IPS-15b (cell line): ENCODE data around the gene THADA.

Source experiments
- H3K27me3 ChIP-seq: one replicate; pipeline ENCODE4 v1.6.1; 2013; ENCODE audit warnings: low read length; ENCODE audit not compliant: control insufficient read depth, insufficient read depth
- H3K36me3 ChIP-seq: one replicate; pipeline ENCODE4 v1.6.1; 2013; ENCODE audit warnings: low read length; ENCODE audit not compliant: control insufficient read depth, insufficient read depth
- H3K4me1 ChIP-seq: one replicate; pipeline ENCODE4 v1.6.1; 2013; ENCODE audit warnings: mild to moderate bottlenecking, low read length; ENCODE audit not compliant: control insufficient read depth, insufficient read depth
- H3K4me3 ChIP-seq: one replicate; pipeline ENCODE4 v1.5.1; 2013; ENCODE audit warnings: low read depth, low read length
- H3K9ac ChIP-seq: one replicate; pipeline ENCODE4 v1.6.1; 2013; ENCODE audit warnings: low read depth, mild to moderate bottlenecking, low read length
- H3K9me3 ChIP-seq: one replicate; pipeline ENCODE4 v1.6.1; 2013; ENCODE audit warnings: mild to moderate bottlenecking, low read length; ENCODE audit not compliant: control insufficient read depth, insufficient read depth

Gene THADA

DNA sequence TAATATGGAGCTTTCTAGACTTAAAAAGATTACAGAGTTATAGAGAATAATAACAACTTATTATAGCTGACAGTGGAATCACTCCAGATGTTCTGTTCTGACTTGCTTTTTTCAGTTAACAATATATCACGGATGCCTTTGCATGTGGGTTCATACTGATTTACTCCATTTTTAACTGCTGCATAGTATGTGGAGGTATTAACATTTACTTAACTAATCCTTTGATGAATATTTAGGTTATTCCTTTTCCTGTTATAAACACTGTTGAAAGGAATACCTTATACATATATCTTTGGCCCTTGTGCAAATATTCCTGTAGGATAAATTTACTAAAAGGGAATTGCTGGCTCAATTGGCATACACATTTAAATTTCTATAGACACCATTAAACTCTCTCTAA, 336.3 kb downstream of the THADA start:
- Histone ChIP-seq H3K4me1 (no peaks in the 10 kb centered on the region), H3K27me3 (no peaks in the 10 kb centered on the region), H3K4me3 (no peak overlapping the region), H3K36me3 (no peaks in the 10 kb centered on the region), H3K9ac (no peak overlapping the region), H3K9me3 (no peaks in the 10 kb centered on the region)

DNA sequence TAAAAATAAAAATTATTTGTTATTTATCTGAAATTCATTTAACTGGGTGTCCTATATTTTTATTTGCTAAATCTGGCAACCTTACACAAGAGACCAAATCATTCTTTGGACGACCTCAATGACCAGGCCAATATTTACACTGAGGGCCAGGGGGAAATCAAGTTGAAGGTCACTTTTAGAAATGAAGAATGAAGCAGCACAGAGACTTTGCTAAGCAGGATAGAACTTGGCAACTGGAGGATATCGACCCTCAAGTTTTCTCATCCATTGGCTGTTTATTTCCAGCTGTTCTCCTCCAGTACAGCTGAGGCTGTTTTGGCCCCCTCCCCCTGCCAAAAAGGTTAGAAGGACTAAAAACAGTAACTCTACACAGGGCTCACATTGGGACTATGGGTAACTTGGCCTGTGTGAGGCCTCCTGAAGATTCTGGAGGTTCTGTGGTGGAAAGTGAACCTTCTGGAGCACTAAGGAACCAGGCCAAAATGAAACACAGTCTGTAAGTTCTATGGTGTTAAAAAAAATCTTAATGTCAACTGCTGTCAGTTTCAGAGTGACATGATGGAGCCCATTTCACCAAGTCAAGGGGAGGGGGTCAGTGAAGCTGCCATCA, 337.2 kb downstream of the THADA start:
- H3K9me3 ChIP-seq: no peaks in the 10 kb centered on the region
- no peak overlapping the region for H3K4me3 ChIP-seq
- no peaks in the 10 kb centered on the region for H3K4me1 ChIP-seq
- no peaks in the 10 kb centered on the region for H3K36me3 ChIP-seq
- no peak overlapping the region for H3K9ac ChIP-seq
- no peaks in the 10 kb centered on the region for H3K27me3 ChIP-seq

DNA sequence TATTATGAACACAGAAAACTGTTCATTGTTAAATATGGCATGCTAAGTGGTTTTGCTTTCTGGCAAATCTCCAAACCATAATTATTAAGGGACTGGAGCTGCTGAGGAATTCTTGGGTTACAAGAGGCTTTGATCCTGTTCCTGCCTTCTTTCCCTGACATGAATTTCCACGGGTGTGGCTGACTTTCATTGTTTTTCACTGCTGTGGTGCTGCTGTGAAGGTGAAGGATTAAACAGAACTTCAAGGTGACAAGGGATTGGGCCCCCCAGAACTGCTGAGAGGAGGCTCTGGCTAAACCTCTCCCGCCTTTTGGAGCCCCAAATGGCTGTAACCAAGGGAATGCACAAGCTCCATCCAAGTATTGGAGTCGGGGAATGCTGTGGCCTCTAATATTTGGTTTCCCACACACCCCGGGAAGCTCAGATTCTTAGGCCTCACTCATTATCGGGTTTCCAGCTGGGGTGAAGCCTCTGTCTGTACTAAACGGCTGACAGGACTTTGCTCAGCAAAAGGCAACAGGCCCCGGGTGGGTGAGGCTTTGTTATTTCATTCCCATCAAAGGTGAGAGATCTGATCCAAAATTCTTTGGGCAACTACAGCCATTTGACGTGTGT, 340.4 kb downstream of the THADA start:
- Histone ChIP-seq H3K9me3 (no peaks in the 10 kb centered on the region), H3K9ac (no peak overlapping the region), H3K4me3 (no peak overlapping the region), H3K4me1 (no peaks in the 10 kb centered on the region), H3K27me3 (no peaks in the 10 kb centered on the region), H3K36me3 (no peaks in the 10 kb centered on the region)

DNA sequence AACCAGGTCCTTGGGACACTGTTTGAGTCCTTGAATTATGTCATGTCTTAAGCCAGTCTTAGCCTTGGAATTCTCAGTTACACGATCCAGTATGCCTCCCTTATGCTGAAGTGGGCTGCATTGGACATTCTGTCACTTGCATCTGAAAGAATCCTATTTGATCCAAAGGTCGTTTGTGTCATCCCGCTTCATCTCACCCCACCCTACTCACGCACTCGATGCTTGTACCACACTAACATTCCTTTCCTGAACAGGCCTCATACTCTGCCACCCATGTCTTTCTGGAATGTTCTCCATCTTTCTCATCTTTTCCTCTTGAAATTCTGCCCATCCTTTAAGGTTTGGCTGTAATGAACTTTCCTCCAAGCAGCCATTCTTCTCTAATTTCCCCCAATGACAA, 341.5 kb downstream of the THADA start:
- no peak overlapping the region for H3K4me3 ChIP-seq
- H3K9me3 ChIP-seq: no peaks in the 10 kb centered on the region
- no peaks in the 10 kb centered on the region for H3K27me3 ChIP-seq
- no peaks in the 10 kb centered on the region for H3K36me3 ChIP-seq
- no peak overlapping the region for H3K9ac ChIP-seq
- H3K4me1 ChIP-seq: no peaks in the 10 kb centered on the region

DNA sequence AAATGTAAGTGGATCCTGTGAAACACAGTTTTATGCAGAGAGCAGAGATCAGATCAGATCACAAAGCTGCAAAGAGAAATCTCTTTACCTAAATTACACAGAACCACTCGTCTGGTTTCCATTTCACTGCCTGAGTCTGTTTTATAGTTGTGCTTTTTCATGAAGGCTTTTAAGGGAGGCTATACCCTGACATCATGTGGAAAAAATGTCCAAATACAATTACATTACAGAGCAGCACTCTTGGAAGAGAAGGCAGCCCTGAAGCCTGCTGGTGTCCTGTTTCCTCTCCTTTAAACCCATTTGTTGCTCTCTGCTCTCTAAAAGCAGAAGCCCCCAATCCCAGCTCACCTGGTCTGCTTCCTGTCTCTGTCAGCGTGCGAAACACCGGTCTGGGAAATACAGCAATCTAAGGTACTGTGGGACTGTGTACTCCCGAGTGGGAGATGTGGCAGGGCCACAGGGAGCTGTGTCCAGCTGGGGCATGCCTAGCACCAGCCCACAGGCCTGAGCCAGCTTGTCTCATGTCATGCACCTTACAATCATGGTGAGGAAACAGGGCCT, 344.6 kb downstream of the THADA start:
- Histone ChIP-seq H3K27me3 (no peaks in the 10 kb centered on the region), H3K4me1 (no peaks in the 10 kb centered on the region), H3K4me3 (no peak overlapping the region), H3K36me3 (no peaks in the 10 kb centered on the region), H3K9ac (no peak overlapping the region), H3K9me3 (no peaks in the 10 kb centered on the region)

DNA sequence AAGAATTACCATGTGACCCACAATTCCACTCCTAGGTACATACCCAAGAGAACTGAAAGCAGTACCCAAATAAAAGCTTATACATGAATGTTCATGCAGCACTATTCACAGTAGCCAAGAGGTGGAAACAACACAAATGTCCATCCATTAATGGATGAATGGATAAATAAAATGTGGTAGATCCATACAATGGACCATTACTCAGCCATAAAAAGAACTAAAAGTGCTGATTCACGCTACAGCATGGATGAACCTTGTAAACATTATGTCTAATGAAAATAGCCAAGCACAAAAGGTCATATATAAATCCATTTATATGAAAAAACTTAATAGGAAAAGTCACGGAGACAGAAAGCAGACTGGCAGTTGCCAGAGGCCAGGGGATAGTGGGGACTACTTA, 345.8 kb downstream of the THADA start:
- Histone ChIP-seq H3K9ac (no peak overlapping the region), H3K9me3 (no peaks in the 10 kb centered on the region), H3K27me3 (no peaks in the 10 kb centered on the region), H3K4me3 (no peak overlapping the region), H3K36me3 (no peaks in the 10 kb centered on the region), H3K4me1 (no peaks in the 10 kb centered on the region)

DNA sequence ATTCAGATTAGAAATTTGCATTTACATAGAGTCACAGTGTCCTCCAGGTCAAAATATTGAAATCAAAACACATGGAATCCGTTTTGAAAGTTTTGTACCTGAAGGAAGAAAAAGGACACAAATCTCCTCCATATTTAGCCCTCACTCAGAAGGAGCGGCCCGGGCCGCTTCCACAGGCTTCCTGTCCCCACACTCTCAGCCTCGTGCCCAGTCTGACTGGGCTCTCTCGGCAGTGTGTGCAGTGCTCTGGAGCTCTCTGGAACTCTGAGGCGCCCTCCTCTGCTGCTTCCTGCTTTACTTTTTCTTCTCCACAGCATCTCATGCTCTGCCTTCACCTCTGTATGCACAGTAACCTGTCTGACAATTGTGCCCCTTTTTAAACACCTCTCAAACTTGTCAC, 347.2 kb downstream of the THADA start:
- Histone ChIP-seq H3K9me3 (no peaks in the 10 kb centered on the region), H3K4me3 (no peak overlapping the region), H3K9ac (no peak overlapping the region), H3K36me3 (no peaks in the 10 kb centered on the region), H3K4me1 (no peaks in the 10 kb centered on the region), H3K27me3 (no peaks in the 10 kb centered on the region)

DNA sequence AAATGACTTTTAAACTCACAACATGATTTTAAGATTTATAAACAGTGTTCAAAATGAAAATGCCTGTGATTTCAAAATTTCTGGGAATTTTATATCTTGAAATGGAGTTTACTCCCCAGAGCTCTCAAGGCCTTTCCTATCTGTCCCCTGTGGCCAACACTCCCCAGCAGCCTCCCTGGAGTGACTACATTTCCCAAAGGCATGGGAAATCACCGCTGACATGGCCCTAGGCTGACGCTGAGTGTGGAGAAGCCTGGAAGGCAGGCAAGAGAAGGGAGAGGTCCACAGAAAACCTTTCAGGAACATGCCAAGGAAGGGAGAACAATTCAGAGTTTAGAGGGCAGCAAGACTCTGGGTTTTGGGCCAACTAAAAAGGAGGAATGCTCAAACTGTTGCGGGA, 349.2 kb downstream of the THADA start:
- H3K4me3 ChIP-seq: no peak overlapping the region
- H3K36me3 ChIP-seq: no peaks in the 10 kb centered on the region
- H3K9me3 ChIP-seq: no peaks in the 10 kb centered on the region
- no peak overlapping the region for H3K9ac ChIP-seq
- no peaks in the 10 kb centered on the region for H3K27me3 ChIP-seq
- H3K4me1 ChIP-seq: no peaks in the 10 kb centered on the region

DNA sequence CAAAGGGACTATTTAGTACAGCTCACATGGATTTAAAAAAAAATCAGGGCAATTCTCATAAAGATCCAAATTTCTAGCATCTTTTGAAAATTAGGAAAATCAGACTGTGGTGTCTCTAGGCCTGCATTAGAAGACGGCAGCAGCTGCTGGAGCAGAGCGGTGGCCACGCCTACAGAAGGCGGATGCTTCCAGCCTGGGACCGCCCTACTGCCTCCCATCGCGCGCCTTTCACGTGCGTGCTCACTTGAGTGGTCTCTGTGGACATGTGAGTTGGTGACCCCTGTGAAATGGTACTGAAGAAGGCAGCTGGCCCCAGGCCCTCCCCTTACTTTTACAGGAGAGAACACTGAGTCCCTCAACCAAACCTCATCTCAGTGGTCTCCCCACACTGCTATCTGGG, 354.3 kb downstream of the THADA start:
- H3K4me1 ChIP-seq: no peaks in the 10 kb centered on the region
- H3K9ac ChIP-seq: no peak overlapping the region
- H3K9me3 ChIP-seq: no peaks in the 10 kb centered on the region
- H3K36me3 ChIP-seq: no peaks in the 10 kb centered on the region
- H3K4me3 ChIP-seq: no peak overlapping the region
- no peaks in the 10 kb centered on the region for H3K27me3 ChIP-seq

DNA sequence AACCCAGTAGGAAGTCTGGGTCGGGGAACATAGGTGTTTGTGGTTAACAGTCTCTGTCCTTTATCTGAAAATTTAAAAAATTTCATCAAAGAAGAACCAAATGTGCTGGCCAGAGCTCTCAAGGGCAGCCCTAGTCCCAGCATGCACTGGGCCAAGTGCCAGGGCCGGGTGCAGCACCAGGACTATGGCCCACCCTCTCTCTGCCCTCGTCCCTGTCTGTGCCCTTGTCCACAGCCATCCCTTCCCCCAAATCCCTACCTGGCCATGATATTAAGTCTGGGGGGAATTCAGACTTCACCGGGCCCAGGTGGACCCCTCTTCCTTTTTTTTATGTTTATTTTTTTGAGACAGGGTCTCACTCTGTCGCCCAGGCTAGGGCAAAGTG, 355.1 kb downstream of the THADA start:
- no peaks in the 10 kb centered on the region for H3K27me3 ChIP-seq
- H3K9ac ChIP-seq: no peak overlapping the region
- no peak overlapping the region for H3K4me3 ChIP-seq
- H3K36me3 ChIP-seq: no peaks in the 10 kb centered on the region
- no peaks in the 10 kb centered on the region for H3K9me3 ChIP-seq
- H3K4me1 ChIP-seq: no peaks in the 10 kb centered on the region

DNA sequence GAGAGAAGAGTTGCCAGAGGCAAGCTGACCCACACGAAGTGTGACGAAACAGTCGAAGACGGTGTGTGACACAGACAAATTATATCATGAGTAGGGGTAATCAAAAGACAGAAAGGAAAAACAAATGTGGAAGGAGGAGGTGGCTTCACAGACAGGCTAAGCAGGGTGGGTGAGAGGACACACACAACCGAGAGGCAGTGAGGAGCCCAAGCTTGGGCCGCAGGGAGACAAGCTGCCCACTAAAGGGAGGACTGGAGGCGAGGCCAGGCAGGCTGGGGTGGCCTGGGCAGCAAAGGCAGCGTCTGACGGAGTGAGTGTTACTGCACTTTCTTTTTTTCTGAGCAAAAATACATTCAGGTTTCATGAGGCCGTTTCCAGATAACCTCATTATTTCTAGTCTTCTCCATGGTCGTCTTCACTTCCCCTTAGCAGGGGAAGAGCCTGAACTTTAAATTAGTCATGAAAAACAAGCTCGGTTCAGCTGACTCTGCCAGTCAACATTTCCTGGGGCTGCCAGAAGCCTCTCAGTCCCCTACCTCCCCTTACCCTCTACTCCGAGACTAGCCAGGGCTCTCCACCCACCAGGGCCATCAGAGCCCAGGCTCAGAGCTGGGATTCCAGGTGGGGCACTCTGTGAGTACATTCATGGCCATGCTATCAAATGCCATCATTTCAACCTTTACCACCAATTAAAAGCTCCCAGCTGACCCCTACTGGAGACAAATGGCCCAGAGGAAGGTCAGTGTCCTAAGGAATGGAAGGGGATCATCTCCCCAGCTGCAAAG, 355.7 kb downstream of the THADA start:
- no peaks in the 10 kb centered on the region for H3K9me3 ChIP-seq
- no peak overlapping the region for H3K4me3 ChIP-seq
- no peaks in the 10 kb centered on the region for H3K4me1 ChIP-seq
- no peak overlapping the region for H3K9ac ChIP-seq
- H3K27me3 ChIP-seq: no peaks in the 10 kb centered on the region
- H3K36me3 ChIP-seq: no peaks in the 10 kb centered on the region

DNA sequence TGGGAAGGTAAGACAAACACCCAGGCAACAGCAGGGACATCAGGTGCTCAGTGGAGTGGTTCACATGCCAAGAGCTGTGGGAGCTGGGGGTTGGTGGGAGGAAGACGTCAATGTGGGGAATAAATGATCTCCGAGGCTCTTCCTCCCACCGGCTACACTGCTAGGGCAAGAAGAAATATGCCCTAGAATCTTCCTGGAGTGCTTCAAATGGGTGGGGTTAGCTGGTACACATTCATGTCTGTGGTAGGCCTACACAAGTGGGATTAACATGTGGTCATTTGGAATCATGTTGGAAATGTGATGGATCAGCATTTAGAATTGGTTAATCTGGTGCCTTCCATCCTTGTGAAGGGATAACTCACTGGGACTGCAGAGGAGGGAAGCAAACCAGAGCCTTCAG, 357.0 kb downstream of the THADA start:
- Histone ChIP-seq H3K4me3 (no peak overlapping the region), H3K36me3 (no peaks in the 10 kb centered on the region), H3K9ac (no peak overlapping the region), H3K27me3 (no peaks in the 10 kb centered on the region), H3K9me3 (no peaks in the 10 kb centered on the region), H3K4me1 (no peaks in the 10 kb centered on the region)
